Measurements from ENCODE around the gene ELMO3. TPM values are rescaled to one million over a fixed set of nuclear protein-coding genes. Genes with fewer than 3 reads are reported as not detected.

The ELMO3 gene
- total RNA-seq, 2 donors from 2014 or later, result 3.0 to 3.1 TPM

DNA sequence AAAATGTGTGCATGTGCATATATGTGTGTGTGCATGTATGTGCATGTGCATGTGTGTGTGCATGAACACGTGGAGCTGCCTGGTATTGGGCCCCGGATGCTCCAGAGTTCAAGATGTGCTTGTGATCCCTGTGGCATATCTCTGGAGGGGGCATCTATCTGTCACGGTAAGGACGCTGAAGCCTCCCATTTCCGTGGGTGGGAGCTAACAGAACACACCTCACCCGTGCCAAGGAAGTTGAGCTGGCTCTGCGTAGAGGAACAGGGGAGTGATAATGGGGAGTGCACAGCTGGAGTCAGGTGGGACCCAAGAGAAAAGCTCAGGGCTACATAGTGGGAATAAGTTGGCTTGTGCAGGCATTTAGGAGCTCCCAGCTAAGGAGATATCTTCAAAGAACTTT is 12.7 kb downstream of the ELMO3 start:
- Mint-ChIP-seq H3K27me3 (ENCODE audit: low read depth) (no peaks in the 10 kb centered on the region), H3K4me1 (ENCODE audit: low read depth) (no peaks in the 10 kb centered on the region), H3K9me3 (no peaks in the 10 kb centered on the region), H3K36me3 (ENCODE audit: insufficient read depth in 2 of 2) (no peaks in the 10 kb centered on the region), H3K27ac (no peak overlapping the region), H3K4me3 (no peak overlapping the region)
- ATAC-seq (replicated peaks in 1 of 2) (no peak), DNase-seq (no peak)

GRCh38 chr16:67212766-67213165 is 13.8 kb downstream of the ELMO3 start:
- Mint-ChIP-seq H3K4me3 (no peak overlapping the region), H3K36me3 (ENCODE audit: insufficient read depth in 2 of 2) (no peaks in the 10 kb centered on the region), H3K4me1 (ENCODE audit: low read depth) (no peaks in the 10 kb centered on the region), H3K9me3 (no peaks in the 10 kb centered on the region), H3K27ac (no peak overlapping the region), H3K27me3 (ENCODE audit: low read depth) (no peaks in the 10 kb centered on the region)
- ATAC-seq (replicated peaks in 1 of 2), result no peak
- DNase-seq, result no peak

- Mint-ChIP-seq H3K27ac (no peak overlapping the region), H3K4me1 (ENCODE audit: low read depth) (no peaks in the 10 kb centered on the region), H3K4me3 (no peak overlapping the region), H3K36me3 (ENCODE audit: insufficient read depth in 2 of 2) (no peaks in the 10 kb centered on the region), H3K9me3 (no peaks in the 10 kb centered on the region), H3K27me3 (ENCODE audit: low read depth) (no peaks in the 10 kb centered on the region)
- no peak for ATAC-seq (replicated peaks in 1 of 2)
- DNase-seq, result no peak
Measured at GRCh38 chr16:67213197-67214019, 14.5 kb downstream of the ELMO3 start.

DNA sequence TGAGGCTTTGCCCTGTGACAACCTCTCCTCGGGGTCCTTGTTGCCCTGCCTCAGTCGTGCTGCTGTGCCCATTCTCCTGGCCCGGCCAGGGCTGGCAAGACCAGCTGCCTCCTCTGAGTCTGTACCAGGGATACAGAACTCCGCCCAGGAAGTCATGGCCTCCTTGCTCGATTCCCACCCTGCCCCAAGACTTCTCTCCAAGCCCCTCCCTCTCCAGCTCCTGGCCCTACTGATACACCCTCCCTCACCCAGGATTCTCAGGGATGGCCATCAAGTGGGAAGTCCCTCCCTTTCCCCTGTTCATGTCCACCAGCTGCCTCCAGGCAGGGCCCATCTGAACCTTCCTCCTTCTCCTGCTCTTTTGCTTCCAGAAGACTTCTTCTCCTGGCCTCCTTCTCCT is 16.8 kb downstream of the ELMO3 start:
- no peak for DNase-seq
- no peak overlapping the region for H3K4me3 Mint-ChIP-seq
- no peaks in the 10 kb centered on the region for H3K36me3 Mint-ChIP-seq (ENCODE audit: insufficient read depth in 2 of 2)
- no peak overlapping the region for H3K27ac Mint-ChIP-seq
- H3K9me3 Mint-ChIP-seq, result no peaks in the 10 kb centered on the region
- H3K27me3 Mint-ChIP-seq (ENCODE audit: low read depth), result no peaks in the 10 kb centered on the region
- no peak for ATAC-seq (replicated peaks in 1 of 2)
- no peaks in the 10 kb centered on the region for H3K4me1 Mint-ChIP-seq (ENCODE audit: low read depth)

- no peak overlapping the region for H3K27ac Mint-ChIP-seq
- H3K27me3 Mint-ChIP-seq (ENCODE audit: low read depth), result no peaks in the 10 kb centered on the region
- ATAC-seq (replicated peaks in 1 of 2), result no peak
- H3K36me3 Mint-ChIP-seq (ENCODE audit: insufficient read depth in 2 of 2), result peaks cover 0 to 2% of the 10 kb centered on the region in 2 donors
- DNase-seq, result no peak
- no peak overlapping the region for H3K4me3 Mint-ChIP-seq
- H3K4me1 Mint-ChIP-seq (ENCODE audit: low read depth), result no peaks in the 10 kb centered on the region
- no peaks in the 10 kb centered on the region for H3K9me3 Mint-ChIP-seq
Measured at GRCh38 chr16:67216612-67217490, 17.9 kb downstream of the ELMO3 start.

DNA sequence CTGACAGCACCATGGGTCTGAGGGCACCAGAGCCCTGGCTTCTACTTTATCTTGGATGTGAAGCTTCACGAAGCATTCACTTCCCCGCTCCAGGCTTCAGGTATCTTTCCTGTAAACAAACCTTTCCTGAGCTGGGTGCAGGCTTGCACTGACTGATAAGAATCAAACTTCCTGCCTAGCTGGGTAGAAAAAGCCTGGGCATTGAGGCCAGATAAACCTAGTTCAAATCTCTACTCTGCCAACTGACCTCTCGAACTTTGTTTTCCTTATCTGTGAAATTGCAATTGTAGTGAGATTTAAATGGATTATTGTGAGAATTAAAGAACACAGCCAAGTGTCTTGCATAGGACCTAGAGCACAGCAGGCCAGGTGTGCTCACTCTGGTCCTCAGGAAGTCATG is 25.1 kb downstream of the ELMO3 start:
- Mint-ChIP-seq H3K36me3 (ENCODE audit: insufficient read depth in 2 of 2) (peaks cover 2 to 5% of the 10 kb centered on the region in 2 donors), H3K27me3 (ENCODE audit: low read depth) (no peaks in the 10 kb centered on the region), H3K4me1 (ENCODE audit: low read depth) (peaks cover 46% of the 10 kb centered on the region), H3K27ac (peak overlapping the region; percentile 20), H3K9me3 (no peaks in the 10 kb centered on the region), H3K4me3 (no peak overlapping the region)
- no peak for DNase-seq
- ATAC-seq (replicated peaks in 1 of 2), result no peak

GRCh38 chr16:67226295-67226803 is 27.4 kb downstream of the ELMO3 start:
- Mint-ChIP-seq H3K9me3 (no peaks in the 10 kb centered on the region), H3K36me3 (ENCODE audit: insufficient read depth in 2 of 2) (peaks cover 5 to 6% of the 10 kb centered on the region in 2 donors), H3K4me1 (ENCODE audit: low read depth) (peaks cover 46% of the 10 kb centered on the region), H3K27me3 (ENCODE audit: low read depth) (no peaks in the 10 kb centered on the region), H3K27ac (peak overlapping the region; percentile 85), H3K4me3 (peak overlapping the region; percentile 89 to 98)
- DNase-seq, result no peak
- no peak for ATAC-seq (replicated peaks in 1 of 2)

DNA sequence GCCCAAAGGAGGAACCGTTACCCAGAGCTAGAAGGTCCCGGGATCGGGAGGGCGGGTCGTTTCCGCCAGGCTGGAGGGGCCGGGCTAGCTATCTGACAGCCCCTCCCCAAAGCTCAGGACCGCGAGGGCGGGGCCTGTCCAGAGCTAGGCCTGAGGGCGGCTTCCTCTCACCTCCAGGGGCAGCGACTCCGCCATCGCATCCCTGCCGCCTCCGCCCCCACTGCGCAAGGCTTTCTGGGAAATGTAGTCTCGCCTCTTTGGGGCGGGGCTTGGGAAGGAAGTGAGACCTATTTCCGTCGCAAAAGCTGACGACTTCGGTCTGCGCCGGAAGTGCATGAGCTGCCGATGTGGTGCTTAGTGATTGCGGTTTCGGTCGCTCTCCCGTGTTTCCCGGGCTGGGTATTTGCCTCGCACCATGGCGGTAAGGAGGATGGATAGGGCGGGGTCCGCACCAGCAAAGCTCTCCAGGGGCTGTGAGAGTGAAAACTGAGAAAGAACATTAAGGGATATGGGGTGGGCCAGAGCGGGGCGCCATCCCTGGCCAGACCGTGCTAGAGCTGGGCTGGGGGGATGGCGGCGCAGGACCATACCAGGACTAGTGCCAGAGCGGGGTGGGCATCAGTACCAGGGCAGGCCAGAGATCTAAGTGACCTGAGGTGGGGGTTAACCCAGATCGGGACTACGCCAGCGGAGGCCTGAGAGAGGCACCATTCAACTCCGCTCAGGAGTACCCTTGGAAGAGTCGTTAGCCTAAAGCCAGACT is 28.1 kb downstream of the ELMO3 start, which contains the start of gene TMEM208:
Gene TMEM208 (plus strand): TSS at position 327 of the 763 bp plus-strand sequence. CDS start 89 bp downstream, at position 416.
- peaks cover 46% of the 10 kb centered on the region for H3K4me1 Mint-ChIP-seq (ENCODE audit: low read depth)
- peak within 1 kb of the TSS; percentile 85 for H3K27ac Mint-ChIP-seq
- H3K9me3 Mint-ChIP-seq, result no peaks in the 10 kb centered on the region
- H3K36me3 Mint-ChIP-seq (ENCODE audit: insufficient read depth in 2 of 2), result peaks cover 5 to 7% of the 10 kb centered on the region in 2 donors
- peak within 1 kb of the TSS; percentile 89 to 98 for H3K4me3 Mint-ChIP-seq
- H3K27me3 Mint-ChIP-seq (ENCODE audit: low read depth), result no peaks in the 10 kb centered on the region
- ATAC-seq (replicated peaks in 1 of 2), result peak; percentile 98
- peak; percentile 99 for DNase-seq

DNA sequence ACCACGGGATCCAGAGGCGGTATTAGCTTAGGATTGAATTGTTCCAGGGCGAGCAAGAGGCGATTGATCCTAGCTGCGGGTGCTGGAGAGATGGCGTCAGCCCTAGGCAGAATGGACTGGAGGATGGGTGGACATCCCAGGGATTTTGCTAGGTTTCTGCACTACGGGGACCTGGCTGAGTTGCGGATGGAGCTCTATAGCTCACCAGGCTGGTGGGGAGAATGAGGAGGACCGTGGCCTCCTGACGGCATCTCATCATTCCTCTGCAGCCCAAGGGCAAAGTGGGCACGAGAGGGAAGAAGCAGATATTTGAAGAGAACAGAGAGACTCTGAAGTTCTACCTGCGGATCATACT is 28.6 kb downstream of the ELMO3 start:
- Mint-ChIP-seq H3K27me3 (ENCODE audit: low read depth) (no peaks in the 10 kb centered on the region), H3K27ac (peak overlapping the region; percentile 85), H3K4me3 (peak overlapping the region; percentile 89 to 98), H3K9me3 (no peaks in the 10 kb centered on the region), H3K36me3 (ENCODE audit: insufficient read depth in 2 of 2) (peaks cover 5 to 12% of the 10 kb centered on the region in 2 donors), H3K4me1 (ENCODE audit: low read depth) (peaks cover 46% of the 10 kb centered on the region)
- DNase-seq (no peak), ATAC-seq (replicated peaks in 1 of 2) (no peak)

GRCh38 chr16:67228034-67228785 is 29.3 kb downstream of the ELMO3 start:
- ATAC-seq (replicated peaks in 1 of 2) (no peak), DNase-seq (no peak)
- Mint-ChIP-seq H3K36me3 (ENCODE audit: insufficient read depth in 2 of 2) (peaks cover 6 to 13% of the 10 kb centered on the region in 2 donors), H3K9me3 (no peaks in the 10 kb centered on the region), H3K27ac (no peak overlapping the region), H3K27me3 (ENCODE audit: low read depth) (no peaks in the 10 kb centered on the region), H3K4me1 (ENCODE audit: low read depth) (peaks cover 46% of the 10 kb centered on the region), H3K4me3 (peak overlapping the region; percentile 89 to 98)

- H3K36me3 Mint-ChIP-seq (ENCODE audit: insufficient read depth in 2 of 2), result peaks cover 9 to 18% of the 10 kb centered on the region in 2 donors
- no peak overlapping the region for H3K27ac Mint-ChIP-seq
- H3K27me3 Mint-ChIP-seq (ENCODE audit: low read depth), result no peaks in the 10 kb centered on the region
- H3K9me3 Mint-ChIP-seq, result no peaks in the 10 kb centered on the region
- no peak for ATAC-seq (replicated peaks in 1 of 2)
- H3K4me3 Mint-ChIP-seq, result peak overlapping the region; percentile 40 to 98
- DNase-seq, result no peak
- H3K4me1 Mint-ChIP-seq (ENCODE audit: low read depth), result peaks cover 43% of the 10 kb centered on the region
Measured at GRCh38 chr16:67228905-67229304, 30.0 kb downstream of the ELMO3 start.

Measured in activated T-cell treated with anti-CD3 and anti-CD28 coated beads, Interleukin-2, amount 50 U/mL, for 72 hours (primary cell).